Camera-type eye (tissue), 1 donor: Measurements from ENCODE around the gene SPATA31C1. TPM values are rescaled to one million over a fixed set of nuclear protein-coding genes. Genes with fewer than 3 reads are reported as not detected.

Source experiments
- total RNA-seq: library from RNA; depleted of rRNA; stranded (reverse); fragments of >200 nt; gene quantifications from one replicate; pipeline ENCODE4 v1.2.3, GENCODE V29; 2014

SPATA31C1 gene
- total RNA-seq: not detected

DNA sequence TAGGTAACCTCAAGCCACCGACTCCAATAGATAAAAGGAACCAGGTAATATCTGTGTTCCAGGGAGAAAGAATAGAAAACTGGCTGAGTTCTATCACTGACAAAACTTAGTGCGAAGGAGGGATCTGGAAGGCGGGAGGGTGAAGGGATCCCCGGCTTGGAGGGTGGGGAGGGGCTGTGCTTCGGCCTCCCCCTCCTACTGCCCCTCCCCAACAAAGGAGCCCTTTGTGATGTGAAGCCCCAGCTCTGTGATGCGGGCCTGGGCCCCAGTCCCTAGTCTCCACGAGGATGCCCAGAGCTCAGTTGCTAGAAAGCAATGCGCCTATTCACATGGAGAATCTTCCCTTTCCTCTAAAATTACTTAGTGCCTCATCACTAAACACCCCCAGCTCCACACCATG lies at the start of gene SPATA31C1:
Gene SPATA31C1, plus strand, starts transcription at position 301 of the 400 bp plus-strand sequence.

DNA sequence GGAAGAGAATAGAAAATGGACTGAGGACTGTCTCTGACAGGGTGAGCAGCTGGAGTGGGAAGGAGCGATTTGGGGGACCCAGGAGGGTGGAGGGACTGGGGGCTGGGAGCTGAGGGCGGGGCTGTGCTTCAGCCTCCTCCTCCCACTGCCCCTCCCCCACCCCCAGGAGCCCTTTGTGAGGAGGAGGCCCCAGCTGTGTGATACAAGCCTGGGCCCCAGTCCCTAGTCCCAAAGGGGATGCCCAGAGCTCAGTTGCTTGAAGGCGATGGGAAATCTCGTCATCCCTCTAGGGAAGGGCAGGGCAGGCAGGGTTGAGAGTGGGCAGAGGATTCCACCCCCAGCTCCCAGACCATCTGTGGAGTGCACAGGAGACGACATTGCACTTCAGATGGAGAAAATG lies 35.1 kb upstream of the SPATA31C1 start, which contains the start of gene SPATA31E1:
Gene SPATA31E1, plus strand, starts transcription at position 251 of the 400 bp plus-strand sequence. Its CDS starts 15 bp downstream, at position 266.

Other genes with a start within 250 kb of the SPATA31C1 start
- gene CTSL, start 191.8 kb upstream of the SPATA31C1 start, total RNA-seq: 79.5 TPM
- not detected for gene SPATA31E1, start 35.1 kb upstream of the SPATA31C1 start, total RNA-seq
- gene CDK20, start 56.6 kb downstream of the SPATA31C1 start, total RNA-seq: 17.2 TPM
- gene SPATA31C2, start 220.5 kb downstream of the SPATA31C1 start, total RNA-seq: not detected